GM21529 (cell line): ENCODE data around the gene LHCGR.

ENCODE experiments used
- ATAC-seq: cut with Tn5 transposase; IDR thresholded peaks from one replicate; pipeline ENCODE4 v1.9.1; 2021; ENCODE audit not compliant: unreplicated experiment

Gene LHCGR

GRCh38 chr2:48755473-48755872 lies at the start of gene LHCGR:
TSS of gene LHCGR (minus strand) at chr2:48755724. CDS start at chr2:48755671, 53 bp downstream.
- no peak for ATAC-seq

- no peak for ATAC-seq
Measured at GRCh38 chr2:48799601-48800000, 44.1 kb upstream of the LHCGR start.

GRCh38 chr2:48795065-48795464 lies 39.5 kb upstream of the LHCGR start:
- ATAC-seq = no peak

GRCh38 chr2:48793671-48794070 lies 38.1 kb upstream of the LHCGR start:
- no peak for ATAC-seq

GRCh38 chr2:48792030-48792429 lies 36.5 kb upstream of the LHCGR start:
- ATAC-seq = no peak

- ATAC-seq = no peak
Measured at GRCh38 chr2:48790407-48791170, 35.1 kb upstream of the LHCGR start.

GRCh38 chr2:48787580-48787979 lies 32.1 kb upstream of the LHCGR start:
- no peak for ATAC-seq

GRCh38 chr2:48781366-48781765 lies 25.8 kb upstream of the LHCGR start:
- no peak for ATAC-seq

GRCh38 chr2:48779019-48779716 lies 23.6 kb upstream of the LHCGR start:
- no peak for ATAC-seq

- ATAC-seq = no peak
Measured at GRCh38 chr2:48774251-48774650, 18.7 kb upstream of the LHCGR start.

GRCh38 chr2:48771241-48772014 lies 15.9 kb upstream of the LHCGR start:
- no peak for ATAC-seq

- ATAC-seq = no peak
Measured at GRCh38 chr2:48770181-48770580, 14.7 kb upstream of the LHCGR start.

GRCh38 chr2:48768669-48769068 lies 13.1 kb upstream of the LHCGR start:
- no peak for ATAC-seq

- no peak for ATAC-seq
Measured at GRCh38 chr2:48767330-48767729, 11.8 kb upstream of the LHCGR start.

GRCh38 chr2:48760826-48761225 lies 5.3 kb upstream of the LHCGR start:
- no peak for ATAC-seq

GRCh38 chr2:48759682-48760081 lies 4.2 kb upstream of the LHCGR start:
- no peak for ATAC-seq

- no peak for ATAC-seq
Measured at GRCh38 chr2:48756289-48756688, 765 bp upstream of the LHCGR start.

GRCh38 chr2:48754874-48755273 lies 650 bp downstream of the LHCGR start:
- no peak for ATAC-seq

- ATAC-seq = no peak
Measured at GRCh38 chr2:48753228-48753627, 2.3 kb downstream of the LHCGR start.

GRCh38 chr2:48750128-48750739 lies 5.3 kb downstream of the LHCGR start:
- peak; percentile 81 for ATAC-seq
